Measurements from ENCODE around the gene GLIS1.

DNA sequence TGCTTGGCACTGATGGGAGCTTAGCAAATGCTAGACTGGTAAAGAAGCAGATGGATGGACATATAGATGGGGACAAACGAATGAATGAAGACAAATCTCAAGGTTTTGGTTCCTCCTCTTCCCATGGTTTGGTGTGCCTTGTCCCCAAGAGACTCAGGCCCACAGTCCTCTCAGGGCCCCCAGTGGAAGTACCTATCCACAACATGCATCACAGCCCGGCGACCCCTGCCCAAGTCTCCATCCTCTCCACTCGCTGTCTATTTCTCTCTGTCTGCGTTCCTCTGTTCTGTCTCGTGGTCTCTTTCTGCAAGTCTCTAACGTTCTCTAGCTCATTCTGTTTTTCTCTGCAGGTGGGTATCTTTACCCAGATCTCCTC, 85.8 kb downstream of the GLIS1 start:
- no peak for TF ChIP-seq POLR2AphosphoS5 (IDR thresholded peaks at IDR 0.05; ENCODE audit: low read depth)
- TF ChIP-seq, protein P1, sequence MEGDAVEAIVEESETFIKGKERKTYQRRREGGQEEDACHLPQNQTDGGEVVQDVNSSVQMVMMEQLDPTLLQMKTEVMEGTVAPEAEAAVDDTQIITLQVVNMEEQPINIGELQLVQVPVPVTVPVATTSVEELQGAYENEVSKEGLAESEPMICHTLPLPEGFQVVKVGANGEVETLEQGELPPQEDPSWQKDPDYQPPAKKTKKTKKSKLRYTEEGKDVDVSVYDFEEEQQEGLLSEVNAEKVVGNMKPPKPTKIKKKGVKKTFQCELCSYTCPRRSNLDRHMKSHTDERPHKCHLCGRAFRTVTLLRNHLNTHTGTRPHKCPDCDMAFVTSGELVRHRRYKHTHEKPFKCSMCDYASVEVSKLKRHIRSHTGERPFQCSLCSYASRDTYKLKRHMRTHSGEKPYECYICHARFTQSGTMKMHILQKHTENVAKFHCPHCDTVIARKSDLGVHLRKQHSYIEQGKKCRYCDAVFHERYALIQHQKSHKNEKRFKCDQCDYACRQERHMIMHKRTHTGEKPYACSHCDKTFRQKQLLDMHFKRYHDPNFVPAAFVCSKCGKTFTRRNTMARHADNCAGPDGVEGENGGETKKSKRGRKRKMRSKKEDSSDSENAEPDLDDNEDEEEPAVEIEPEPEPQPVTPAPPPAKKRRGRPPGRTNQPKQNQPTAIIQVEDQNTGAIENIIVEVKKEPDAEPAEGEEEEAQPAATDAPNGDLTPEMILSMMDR (conservative IDR thresholded peaks at IDR 0.05; ENCODE audit: low read depth in 2 of 2): no peak
- TF ChIP-seq EZH2phosphoT487 (IDR thresholded peaks at IDR 0.05; ENCODE audit: unreplicated experiment): no peak
- no peak for TF ChIP-seq JUNB (IDR thresholded peaks at IDR 0.05; ENCODE audit: unreplicated experiment)
- no peak for TF ChIP-seq EZH2 (IDR thresholded peaks at IDR 0.05; ENCODE audit: low read depth, unreplicated experiment)

Data from GM23338 (cell line).